ENCODE results near the gene KLHL42.

The KLHL42 gene

DNA sequence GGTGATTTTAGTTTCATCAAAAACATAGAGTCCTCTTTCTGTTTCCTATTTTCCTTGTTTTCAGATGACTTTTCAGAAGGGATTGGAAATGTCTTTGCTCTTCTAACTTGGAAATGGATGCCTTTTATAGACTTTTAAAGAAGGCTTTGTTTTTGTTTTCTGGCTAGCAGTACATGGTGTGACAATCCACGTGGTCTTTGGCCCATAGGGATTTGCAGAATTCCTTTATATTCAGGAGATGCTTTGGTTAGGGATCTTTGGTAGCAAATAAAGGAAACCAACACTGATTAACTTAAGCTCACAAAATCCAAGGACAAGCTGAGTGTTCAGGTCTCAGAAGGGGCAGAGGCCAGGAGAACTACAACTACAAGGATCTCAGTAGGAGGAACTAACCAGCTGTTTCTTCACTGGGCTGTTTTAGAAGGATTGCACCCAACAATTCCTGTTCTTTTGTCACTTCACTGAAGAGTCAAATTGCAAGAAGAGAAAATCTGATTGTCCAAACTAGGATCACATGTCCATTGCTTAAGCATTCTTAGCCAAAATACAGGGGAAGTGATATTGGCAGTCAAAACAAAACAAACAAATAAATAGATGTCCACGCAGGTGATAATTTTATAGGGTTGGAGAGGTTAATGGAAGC lies 58.6 kb downstream of the KLHL42 start:
- H3K9me3 Mint-ChIP-seq = peaks cover 23% of the 10 kb centered on the region
- TF ChIP-seq, protein P1, sequence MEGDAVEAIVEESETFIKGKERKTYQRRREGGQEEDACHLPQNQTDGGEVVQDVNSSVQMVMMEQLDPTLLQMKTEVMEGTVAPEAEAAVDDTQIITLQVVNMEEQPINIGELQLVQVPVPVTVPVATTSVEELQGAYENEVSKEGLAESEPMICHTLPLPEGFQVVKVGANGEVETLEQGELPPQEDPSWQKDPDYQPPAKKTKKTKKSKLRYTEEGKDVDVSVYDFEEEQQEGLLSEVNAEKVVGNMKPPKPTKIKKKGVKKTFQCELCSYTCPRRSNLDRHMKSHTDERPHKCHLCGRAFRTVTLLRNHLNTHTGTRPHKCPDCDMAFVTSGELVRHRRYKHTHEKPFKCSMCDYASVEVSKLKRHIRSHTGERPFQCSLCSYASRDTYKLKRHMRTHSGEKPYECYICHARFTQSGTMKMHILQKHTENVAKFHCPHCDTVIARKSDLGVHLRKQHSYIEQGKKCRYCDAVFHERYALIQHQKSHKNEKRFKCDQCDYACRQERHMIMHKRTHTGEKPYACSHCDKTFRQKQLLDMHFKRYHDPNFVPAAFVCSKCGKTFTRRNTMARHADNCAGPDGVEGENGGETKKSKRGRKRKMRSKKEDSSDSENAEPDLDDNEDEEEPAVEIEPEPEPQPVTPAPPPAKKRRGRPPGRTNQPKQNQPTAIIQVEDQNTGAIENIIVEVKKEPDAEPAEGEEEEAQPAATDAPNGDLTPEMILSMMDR (IDR thresholded peaks at IDR 0.05) = no peak
- no peak for DNase-seq
- no peak overlapping the region for H3K4me3 Mint-ChIP-seq
- no peaks in the 10 kb centered on the region for H3K27me3 Mint-ChIP-seq (ENCODE audit: low read depth, poor library complexity)
- peaks cover 10% of the 10 kb centered on the region for H3K4me1 Mint-ChIP-seq
- H3K27ac Mint-ChIP-seq = no peak overlapping the region
- H3K36me3 Mint-ChIP-seq (ENCODE audit: low read depth) = peaks cover 6% of the 10 kb centered on the region

DNA sequence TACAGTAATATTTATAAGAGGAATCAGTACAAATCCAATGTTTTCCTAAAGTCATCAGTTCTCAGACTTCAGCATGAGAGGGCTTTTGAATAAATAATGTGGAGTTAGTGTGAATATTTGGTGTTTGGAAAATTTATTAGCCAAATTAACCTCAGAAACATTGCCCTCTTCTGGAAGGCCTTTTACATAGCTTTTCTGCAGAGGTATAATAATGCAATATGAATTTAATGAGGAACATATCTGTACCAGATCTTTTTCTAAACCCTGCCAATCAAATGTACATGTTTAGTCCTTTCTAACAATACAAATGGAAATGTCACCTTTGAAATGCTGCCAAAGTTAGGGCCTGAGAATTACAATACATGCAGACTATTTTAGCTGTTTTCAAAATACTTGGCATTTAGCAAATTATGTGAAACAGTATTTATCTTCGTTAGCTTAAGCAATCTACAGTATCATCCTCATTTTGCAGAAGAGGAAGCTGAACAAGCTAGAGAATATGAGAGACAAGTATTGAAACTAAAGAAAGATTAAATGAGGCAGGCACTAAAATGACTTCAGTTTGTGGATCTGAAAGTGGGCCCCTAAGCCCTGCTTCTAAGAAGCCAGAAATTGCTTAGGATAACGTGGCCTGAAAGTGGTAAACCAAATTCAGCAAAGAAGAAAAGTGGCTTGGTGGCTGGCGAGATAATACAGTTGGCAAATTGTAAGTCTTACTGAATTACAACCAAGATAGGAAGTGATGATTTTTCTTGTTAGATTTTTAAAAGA lies 60.4 kb downstream of the KLHL42 start:
- TF ChIP-seq, protein P1 (IDR thresholded peaks at IDR 0.05) = no peak

DNA sequence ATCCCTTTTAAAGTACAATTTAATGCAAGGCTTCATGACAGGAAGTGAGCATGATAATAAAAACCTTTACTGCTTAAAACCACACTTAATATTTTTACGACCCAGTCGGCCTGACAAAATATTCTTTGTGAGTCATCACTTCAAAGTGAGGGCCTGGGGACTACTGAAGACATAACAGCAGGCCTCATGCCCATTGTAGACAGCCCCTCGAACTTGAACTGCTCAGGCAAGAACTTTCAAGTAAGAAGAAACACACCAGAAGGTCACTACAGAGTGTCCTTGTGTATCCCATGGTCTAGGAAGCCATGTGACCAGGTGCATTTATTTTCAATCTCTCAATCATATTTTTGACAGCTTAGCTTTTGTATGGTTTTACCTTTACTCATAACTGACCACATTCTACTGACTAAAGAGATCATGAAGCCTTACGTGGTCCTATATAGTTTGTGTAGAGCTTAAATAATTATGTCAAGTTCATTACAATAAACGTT lies 61.4 kb downstream of the KLHL42 start:
- Mint-ChIP-seq H3K9me3 (peaks cover 11% of the 10 kb centered on the region), H3K27me3 (ENCODE audit: low read depth, poor library complexity) (no peaks in the 10 kb centered on the region), H3K36me3 (ENCODE audit: low read depth) (no peaks in the 10 kb centered on the region), H3K4me3 (no peak overlapping the region), H3K4me1 (peaks cover 10% of the 10 kb centered on the region), H3K27ac (no peak overlapping the region)
- DNase-seq = no peak
- TF ChIP-seq, protein P1 (IDR thresholded peaks at IDR 0.05) = no peak

More for the DNA sequence above, 60.4 kb downstream of the KLHL42 start:
- Mint-ChIP-seq H3K4me1 (peaks cover 10% of the 10 kb centered on the region), H3K36me3 (ENCODE audit: low read depth) (no peaks in the 10 kb centered on the region), H3K4me3 (no peak overlapping the region), H3K27ac (no peak overlapping the region), H3K9me3 (peaks cover 9% of the 10 kb centered on the region), H3K27me3 (ENCODE audit: low read depth, poor library complexity) (no peaks in the 10 kb centered on the region)
- no peak for DNase-seq

DNA sequence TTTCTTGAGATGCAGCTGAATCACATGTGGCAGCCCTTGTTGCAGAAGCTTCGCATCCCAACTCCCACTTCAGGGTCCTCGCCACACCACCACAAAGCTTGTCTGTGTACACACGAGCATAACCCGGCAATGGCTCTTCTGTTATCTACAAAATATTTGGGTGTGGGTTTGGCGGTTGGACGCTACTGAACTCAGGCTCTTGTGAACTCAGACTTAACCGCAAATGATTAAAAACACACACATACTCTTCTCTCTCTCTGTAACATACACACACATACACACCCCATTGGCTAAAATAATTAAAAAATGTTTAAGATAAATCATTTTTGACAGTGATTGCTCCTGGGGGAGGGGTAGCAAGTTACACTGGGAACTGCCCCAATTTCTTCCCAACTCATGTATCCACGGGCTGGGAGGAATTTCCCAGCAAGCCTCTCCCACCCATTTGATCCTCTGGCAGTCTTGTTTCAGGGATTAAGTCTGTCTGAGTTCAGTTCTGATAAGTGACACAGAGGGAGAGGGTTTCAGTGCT lies 63.7 kb downstream of the KLHL42 start:
- peaks cover 6% of the 10 kb centered on the region for H3K4me1 Mint-ChIP-seq
- H3K27ac Mint-ChIP-seq = no peak overlapping the region
- peaks cover 28% of the 10 kb centered on the region for H3K9me3 Mint-ChIP-seq
- no peak overlapping the region for H3K4me3 Mint-ChIP-seq
- no peaks in the 10 kb centered on the region for H3K27me3 Mint-ChIP-seq (ENCODE audit: low read depth, poor library complexity)
- TF ChIP-seq, protein P1 (IDR thresholded peaks at IDR 0.05) = no peak
- no peak for DNase-seq
- no peaks in the 10 kb centered on the region for H3K36me3 Mint-ChIP-seq (ENCODE audit: low read depth)

DNA sequence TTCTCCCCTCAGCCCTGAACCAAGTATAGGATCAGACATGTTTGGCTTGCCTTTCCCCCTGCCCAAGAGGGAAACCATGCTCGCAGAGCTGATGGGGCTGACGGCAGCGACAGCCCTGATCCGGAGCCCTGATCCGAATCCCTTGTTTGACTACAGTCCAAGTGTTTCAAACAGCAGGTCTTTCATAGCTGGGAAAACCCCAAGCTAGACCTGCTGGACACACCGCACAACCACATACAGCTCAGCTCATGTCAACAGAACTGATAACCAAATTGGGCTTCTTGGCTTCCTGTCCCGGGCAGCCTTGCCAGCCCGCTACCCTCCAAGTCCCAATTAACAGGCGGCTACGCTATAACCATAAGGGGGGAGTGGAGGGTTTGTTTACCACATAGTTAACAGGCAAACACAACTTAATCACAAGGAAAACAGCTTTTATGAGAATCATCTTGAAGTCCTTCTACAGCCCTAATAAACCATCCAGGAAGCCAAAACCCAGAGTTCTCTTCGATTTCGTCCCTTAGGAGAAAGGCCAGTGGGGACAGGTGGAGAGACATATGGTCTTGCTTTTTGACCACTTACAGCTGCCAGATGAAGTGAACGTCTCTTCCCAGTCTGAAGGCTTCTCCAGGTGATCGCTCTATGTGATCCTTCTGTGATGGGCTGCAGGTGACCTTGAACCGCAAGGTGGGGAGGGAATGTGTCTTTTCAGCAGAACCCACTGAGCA lies 64.5 kb downstream of the KLHL42 start:
- Mint-ChIP-seq H3K27ac (no peak overlapping the region), H3K9me3 (peaks cover 34% of the 10 kb centered on the region), H3K4me1 (no peaks in the 10 kb centered on the region), H3K27me3 (ENCODE audit: low read depth, poor library complexity) (peaks cover 3% of the 10 kb centered on the region), H3K4me3 (no peak overlapping the region), H3K36me3 (ENCODE audit: low read depth) (no peaks in the 10 kb centered on the region)
- no peak for DNase-seq
- TF ChIP-seq, protein P1 (IDR thresholded peaks at IDR 0.05) = no peak

All from nephron progenitor cell (in vitro differentiated cells).